ENCODE measurements around the gene FAHD2A. TPM values are rescaled to one million over a fixed set of nuclear protein-coding genes. Genes with fewer than 3 reads are reported as not detected.

The FAHD2A gene
- polyA plus RNA-seq, 1 donor (not counting 4 experiments of a cell fraction or from before 2014, with no cell fraction given), result 27.2 TPM

- dilution Hi-C loops (cut with MboI; ENCODE audit: extremely low pct_ligation_motif_present, low sequenced_read_pairs), result no loop called here
- no peak for DNase-seq (ENCODE audit: low read depth, low spot score)
- Histone ChIP-seq H3K27me3 (ENCODE audit: control insufficient read depth, extremely low read depth, insufficient read depth, low read length) (no peaks in the 10 kb centered on the region), H3K27ac (ENCODE audit: control insufficient read depth, insufficient read depth, low read length) (no peak overlapping the region), H3K9ac (ENCODE audit: control insufficient read depth, extremely low read depth, insufficient read depth, low read length) (no peak overlapping the region), H3K4me1 (ENCODE audit: control insufficient read depth, extremely low read depth, insufficient read depth, low read length) (peaks cover 3% of the 10 kb centered on the region), H2AFZ (ENCODE audit: control insufficient read depth, low read length) (no peak overlapping the region), H3K9me1 (ENCODE audit: control insufficient read depth, extremely low read depth, insufficient read depth, low read length) (no peaks in the 10 kb centered on the region), H3K9me3 (ENCODE audit: control insufficient read depth, low read depth, low read length) (no peaks in the 10 kb centered on the region), H3K79me2 (ENCODE audit: control insufficient read depth, insufficient read depth, low read length) (no peaks in the 10 kb centered on the region), H3K4me3 (ENCODE audit: control insufficient read depth in 2 of 3, extremely low read depth in 1 of 3, insufficient read depth in 2 of 3, low read depth in 1 of 3, low read length in 3 of 3) (no peak overlapping the region), H3K36me3 (ENCODE audit: control insufficient read depth in 2 of 2, extremely low read depth in 1 of 2, insufficient read depth in 2 of 2, low read length in 2 of 2) (no peaks in the 10 kb centered on the region), H4K20me1 (ENCODE audit: control insufficient read depth, extremely low read depth, insufficient read depth, low read length) (no peaks in the 10 kb centered on the region), H3K4me2 (ENCODE audit: control insufficient read depth, extremely low read depth, insufficient read depth, low read depth, low read length) (no peak overlapping the region)
- no peak for FAIRE-seq
- TF ChIP-seq, protein P1, sequence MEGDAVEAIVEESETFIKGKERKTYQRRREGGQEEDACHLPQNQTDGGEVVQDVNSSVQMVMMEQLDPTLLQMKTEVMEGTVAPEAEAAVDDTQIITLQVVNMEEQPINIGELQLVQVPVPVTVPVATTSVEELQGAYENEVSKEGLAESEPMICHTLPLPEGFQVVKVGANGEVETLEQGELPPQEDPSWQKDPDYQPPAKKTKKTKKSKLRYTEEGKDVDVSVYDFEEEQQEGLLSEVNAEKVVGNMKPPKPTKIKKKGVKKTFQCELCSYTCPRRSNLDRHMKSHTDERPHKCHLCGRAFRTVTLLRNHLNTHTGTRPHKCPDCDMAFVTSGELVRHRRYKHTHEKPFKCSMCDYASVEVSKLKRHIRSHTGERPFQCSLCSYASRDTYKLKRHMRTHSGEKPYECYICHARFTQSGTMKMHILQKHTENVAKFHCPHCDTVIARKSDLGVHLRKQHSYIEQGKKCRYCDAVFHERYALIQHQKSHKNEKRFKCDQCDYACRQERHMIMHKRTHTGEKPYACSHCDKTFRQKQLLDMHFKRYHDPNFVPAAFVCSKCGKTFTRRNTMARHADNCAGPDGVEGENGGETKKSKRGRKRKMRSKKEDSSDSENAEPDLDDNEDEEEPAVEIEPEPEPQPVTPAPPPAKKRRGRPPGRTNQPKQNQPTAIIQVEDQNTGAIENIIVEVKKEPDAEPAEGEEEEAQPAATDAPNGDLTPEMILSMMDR (optimal IDR thresholded peaks at IDR 0.05 in 1 of 3, IDR thresholded peaks at IDR 0.05 in 1 of 3, conservative IDR thresholded peaks at IDR 0.05 in 1 of 3; ENCODE audit: extremely low read depth in 1 of 3, insufficient read depth in 2 of 3, low read length in 3 of 3), result no peak
- TF ChIP-seq EZH2 (IDR thresholded peaks at IDR 0.05; ENCODE audit: low read length), result no peak
These were observed 20.3 kb upstream of the FAHD2A start for GRCh38 chr2:95382192-95382591.

GRCh38 chr2:95382686-95383634 is 19.5 kb upstream of the FAHD2A start:
- H3K9ac ChIP-seq (ENCODE audit: control insufficient read depth, extremely low read depth, insufficient read depth, low read length), result no peak overlapping the region
- no peak for FAIRE-seq
- no peaks in the 10 kb centered on the region for H3K9me1 ChIP-seq (ENCODE audit: control insufficient read depth, extremely low read depth, insufficient read depth, low read length)
- dilution Hi-C loops (cut with MboI; ENCODE audit: extremely low pct_ligation_motif_present, low sequenced_read_pairs), result no loop called here
- peaks cover 3% of the 10 kb centered on the region for H3K4me1 ChIP-seq (ENCODE audit: control insufficient read depth, extremely low read depth, insufficient read depth, low read length)
- no peaks in the 10 kb centered on the region for H3K9me3 ChIP-seq (ENCODE audit: control insufficient read depth, low read depth, low read length)
- TF ChIP-seq, protein P1 (optimal IDR thresholded peaks at IDR 0.05 in 1 of 3, IDR thresholded peaks at IDR 0.05 in 1 of 3, conservative IDR thresholded peaks at IDR 0.05 in 1 of 3; ENCODE audit: extremely low read depth in 1 of 3, insufficient read depth in 2 of 3, low read length in 3 of 3), result no peak
- no peak for TF ChIP-seq EZH2 (IDR thresholded peaks at IDR 0.05; ENCODE audit: low read length)
- H3K27ac ChIP-seq (ENCODE audit: control insufficient read depth, insufficient read depth, low read length), result no peak overlapping the region
- no peak for DNase-seq (ENCODE audit: low read depth, low spot score)
- no peaks in the 10 kb centered on the region for H3K27me3 ChIP-seq (ENCODE audit: control insufficient read depth, extremely low read depth, insufficient read depth, low read length)
- no peak overlapping the region for H3K4me3 ChIP-seq (ENCODE audit: control insufficient read depth in 2 of 3, extremely low read depth in 1 of 3, insufficient read depth in 2 of 3, low read depth in 1 of 3, low read length in 3 of 3)
- no peaks in the 10 kb centered on the region for H3K36me3 ChIP-seq (ENCODE audit: control insufficient read depth in 2 of 2, extremely low read depth in 1 of 2, insufficient read depth in 2 of 2, low read length in 2 of 2)
- no peaks in the 10 kb centered on the region for H3K79me2 ChIP-seq (ENCODE audit: control insufficient read depth, insufficient read depth, low read length)
- H3K4me2 ChIP-seq (ENCODE audit: control insufficient read depth, extremely low read depth, insufficient read depth, low read depth, low read length), result no peak overlapping the region
- no peak overlapping the region for H2AFZ ChIP-seq (ENCODE audit: control insufficient read depth, low read length)
- no peaks in the 10 kb centered on the region for H4K20me1 ChIP-seq (ENCODE audit: control insufficient read depth, extremely low read depth, insufficient read depth, low read length)

Data from keratinocyte (primary cell).